ENCODE measurements around the gene L3MBTL4. TPM values are rescaled to one million over a fixed set of nuclear protein-coding genes. Genes with fewer than 3 reads are reported as not detected.

The L3MBTL4 gene
- polyA plus RNA-seq, 1 donor = 1.4 TPM

- no peak for DNase-seq (ENCODE audit: low read depth)
Measured at GRCh38 chr18:5993938-5994337, 420.8 kb downstream of the L3MBTL4 start.

DNA sequence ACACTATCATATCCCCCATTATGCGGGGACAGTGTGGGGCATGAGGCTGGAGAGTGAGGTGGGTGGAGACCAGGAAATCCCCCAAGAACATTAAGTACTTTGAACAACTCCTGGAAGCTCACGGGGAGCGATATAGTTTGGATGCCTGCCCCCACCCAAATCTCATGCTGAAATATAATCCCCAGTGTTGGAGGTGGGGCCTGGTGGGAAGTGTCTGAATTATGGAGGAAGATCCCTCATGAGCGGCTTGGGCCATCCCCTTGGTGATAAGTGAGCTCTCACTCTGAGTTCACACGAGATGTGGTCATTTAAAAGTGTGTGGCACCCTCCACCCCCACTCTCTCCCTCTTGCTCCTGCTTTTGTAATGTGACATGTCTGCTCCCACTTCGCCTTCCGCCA, 422.3 kb downstream of the L3MBTL4 start:
- DNase-seq (ENCODE audit: low read depth) = no peak

DNA sequence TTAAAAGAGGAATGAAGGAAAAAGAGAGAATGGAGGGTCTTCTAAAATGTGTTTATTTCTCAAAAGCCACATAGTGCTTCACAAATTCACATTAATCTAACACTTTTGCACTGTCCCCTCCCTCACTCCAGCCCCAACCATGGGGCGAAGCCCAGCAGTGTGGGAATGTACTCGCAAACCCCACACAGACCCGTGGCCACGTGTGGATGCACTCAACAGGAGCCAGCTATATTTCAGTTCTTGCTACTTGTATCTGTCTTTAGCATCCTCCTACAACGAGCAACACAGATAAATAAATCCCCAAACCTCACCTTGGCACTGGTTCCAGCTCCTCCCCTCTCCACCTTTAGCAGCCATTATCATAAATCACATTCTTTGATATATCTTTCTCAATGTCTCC, 427.5 kb downstream of the L3MBTL4 start:
- DNase-seq (ENCODE audit: low read depth) = no peak

- no peak for DNase-seq (ENCODE audit: low read depth)
Measured at GRCh38 chr18:5986257-5986931, 428.3 kb downstream of the L3MBTL4 start.

GRCh38 chr18:5984245-5984644, 430.5 kb downstream of the L3MBTL4 start:
- DNase-seq (ENCODE audit: low read depth) = no peak

DNA sequence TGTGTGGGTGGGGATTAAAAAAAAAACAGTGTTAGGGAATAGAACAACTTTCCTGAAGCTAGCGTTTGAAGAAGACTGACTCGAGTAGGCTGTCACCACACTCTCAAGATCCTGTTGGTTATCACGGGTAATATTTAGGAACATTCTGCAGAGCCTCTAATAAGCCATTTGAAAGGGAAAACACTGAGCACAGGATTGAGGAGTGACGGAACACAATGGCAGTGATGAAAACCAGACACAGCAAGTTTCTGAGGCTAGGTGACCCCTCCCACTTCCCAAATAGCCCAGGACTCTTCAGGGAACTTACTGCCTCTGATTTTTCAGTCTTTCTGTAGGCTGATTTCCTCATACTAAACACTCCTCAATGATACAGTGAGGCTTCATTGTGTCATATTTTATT, 431.2 kb downstream of the L3MBTL4 start:
- no peak for DNase-seq (ENCODE audit: low read depth)

- DNase-seq (ENCODE audit: low read depth) = no peak
Measured at GRCh38 chr18:5982332-5982731, 432.4 kb downstream of the L3MBTL4 start.

- no peak for DNase-seq (ENCODE audit: low read depth)
Measured at GRCh38 chr18:5980721-5981120, 434.0 kb downstream of the L3MBTL4 start.

DNA sequence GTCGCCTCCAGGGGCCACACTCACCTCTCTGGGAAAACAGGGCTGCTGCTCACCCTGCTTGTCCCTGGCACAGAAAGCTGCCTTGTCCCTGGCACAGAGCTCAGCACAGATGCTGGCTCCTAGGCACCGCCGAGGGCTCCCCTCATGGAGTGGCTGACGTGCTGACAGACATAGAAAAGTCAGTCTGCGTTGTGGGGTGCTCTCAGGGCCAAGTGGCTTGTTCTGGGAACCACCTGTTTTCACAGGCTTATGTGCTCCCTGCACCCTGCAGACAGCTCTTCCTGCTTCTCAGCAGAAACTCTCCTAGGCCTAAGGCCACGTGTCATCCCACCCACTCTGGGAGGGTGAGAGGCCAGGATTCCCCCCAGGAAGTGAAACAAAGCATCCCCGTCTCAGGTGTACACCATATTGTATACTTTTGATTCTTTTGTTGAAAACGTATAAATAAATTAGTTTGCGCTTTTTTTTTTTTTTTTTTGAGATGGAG, 434.7 kb downstream of the L3MBTL4 start:
- DNase-seq (ENCODE audit: low read depth) = no peak

DNA sequence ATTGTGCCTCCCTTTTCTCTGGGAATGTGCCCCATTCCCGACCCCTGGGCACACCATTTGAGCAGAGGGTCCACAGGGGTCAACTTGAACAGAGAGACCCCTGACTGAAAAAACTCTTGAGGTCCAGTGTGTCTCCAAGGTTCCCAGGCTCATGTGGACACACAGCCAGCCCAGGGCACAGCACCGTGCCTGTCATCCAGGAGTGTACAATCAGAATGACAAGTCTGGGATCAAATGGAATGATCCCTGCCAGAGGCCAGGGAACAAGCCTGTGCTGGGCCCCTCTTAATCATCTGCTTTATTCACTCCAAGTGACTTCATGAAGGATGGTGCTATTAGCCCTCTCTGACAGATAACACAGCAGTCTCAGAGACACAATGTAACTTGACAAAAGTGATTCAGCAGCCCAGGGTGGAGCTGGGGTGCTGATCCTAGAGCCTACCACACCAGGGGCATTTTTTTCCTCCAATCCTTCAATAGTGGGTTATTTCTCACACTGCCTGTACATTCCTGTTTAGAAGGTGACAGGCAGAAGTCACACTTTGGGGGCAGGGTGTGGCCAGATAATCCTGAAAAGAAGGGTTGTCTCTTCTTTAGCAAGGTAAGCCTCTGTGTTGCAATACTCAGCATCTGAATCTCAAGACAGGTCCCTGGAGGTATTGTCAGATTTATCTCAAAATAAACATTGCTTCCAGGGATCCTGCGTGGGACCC, 435.4 kb downstream of the L3MBTL4 start:
- DNase-seq (ENCODE audit: low read depth) = no peak

DNA sequence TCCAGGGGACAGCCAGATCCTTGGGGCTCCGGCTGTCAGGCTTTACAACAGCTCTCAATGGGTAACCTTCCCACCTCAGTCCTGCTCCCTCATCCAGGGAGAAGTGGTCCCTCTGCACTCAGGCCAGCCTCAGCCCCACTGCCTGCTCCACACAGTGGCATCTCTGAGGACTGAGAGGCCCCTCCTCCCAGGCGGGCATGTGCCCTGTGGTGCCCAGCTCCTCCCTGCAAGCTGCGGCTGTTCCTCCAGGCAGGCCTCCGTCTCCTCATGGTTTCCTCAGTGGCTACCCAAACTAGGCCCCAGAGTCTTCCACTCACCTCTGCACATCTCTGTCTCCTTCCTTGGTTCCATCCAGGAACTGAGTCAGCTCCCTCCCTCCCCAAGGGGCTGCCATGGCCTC, 437.7 kb downstream of the L3MBTL4 start:
- no peak for DNase-seq (ENCODE audit: low read depth)

DNA sequence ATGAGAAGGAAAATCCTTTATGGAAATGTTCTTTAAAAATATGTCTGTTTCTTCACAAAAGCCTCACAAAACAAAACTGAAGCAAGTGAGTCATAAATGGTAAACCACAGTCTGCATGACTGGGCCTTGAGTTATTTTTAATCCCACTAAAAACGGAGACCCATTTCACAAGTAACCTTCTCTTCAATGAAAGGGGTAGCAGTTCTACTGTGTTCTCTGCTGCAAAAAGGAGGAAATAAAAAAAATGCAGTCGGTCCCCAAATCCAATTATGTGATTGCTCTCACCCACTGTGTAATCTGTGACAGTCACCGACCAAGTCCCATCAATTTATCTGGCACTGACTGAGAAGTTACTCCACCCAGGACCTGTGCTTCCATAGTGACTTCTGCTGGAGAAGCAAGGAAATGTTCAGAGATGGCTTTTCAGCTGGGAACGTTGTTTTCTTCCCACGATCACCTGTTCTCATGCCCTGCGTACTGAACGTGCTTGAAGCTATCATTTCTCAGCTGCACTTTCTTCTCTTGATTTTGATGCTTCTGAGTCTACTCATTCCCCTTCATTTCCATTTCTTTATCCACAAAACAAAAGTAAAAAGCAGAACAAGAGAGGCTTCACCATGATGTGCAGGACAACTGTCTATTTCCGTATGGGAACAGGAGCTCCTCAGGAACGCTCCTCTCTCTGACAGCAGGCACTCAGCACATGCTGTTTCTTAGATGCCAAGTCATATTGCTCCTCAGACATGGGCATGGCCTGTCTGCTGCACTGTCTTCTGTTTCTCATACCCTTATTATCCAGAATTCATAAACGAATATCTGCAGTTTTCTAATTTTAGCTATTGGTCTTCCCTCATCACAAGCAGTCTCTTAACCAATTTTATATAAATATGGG, 439.4 kb downstream of the L3MBTL4 start:
- DNase-seq (ENCODE audit: low read depth) = no peak

GRCh38 chr18:5974696-5975095, 440.0 kb downstream of the L3MBTL4 start:
- DNase-seq (ENCODE audit: low read depth) = no peak

DNA sequence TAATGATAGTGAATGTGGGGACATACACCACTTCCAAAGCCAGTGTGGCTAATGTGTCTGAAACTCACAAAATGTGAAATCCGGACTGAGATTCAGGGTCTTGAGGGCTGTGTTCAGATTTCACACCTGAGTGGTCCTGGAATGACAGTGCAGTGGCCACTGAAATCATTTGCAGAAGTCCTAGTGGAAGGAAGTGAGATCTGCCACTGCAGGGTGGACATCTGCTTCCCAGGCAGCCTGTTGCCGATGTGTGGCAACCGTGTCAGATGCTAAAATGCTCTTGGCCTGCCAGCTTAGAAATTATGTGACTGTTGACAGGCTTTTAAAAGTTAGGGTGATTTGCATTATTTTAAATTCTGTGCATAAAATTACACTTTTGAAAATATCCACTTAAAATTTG, 441.6 kb downstream of the L3MBTL4 start:
- no peak for DNase-seq (ENCODE audit: low read depth)

DNA sequence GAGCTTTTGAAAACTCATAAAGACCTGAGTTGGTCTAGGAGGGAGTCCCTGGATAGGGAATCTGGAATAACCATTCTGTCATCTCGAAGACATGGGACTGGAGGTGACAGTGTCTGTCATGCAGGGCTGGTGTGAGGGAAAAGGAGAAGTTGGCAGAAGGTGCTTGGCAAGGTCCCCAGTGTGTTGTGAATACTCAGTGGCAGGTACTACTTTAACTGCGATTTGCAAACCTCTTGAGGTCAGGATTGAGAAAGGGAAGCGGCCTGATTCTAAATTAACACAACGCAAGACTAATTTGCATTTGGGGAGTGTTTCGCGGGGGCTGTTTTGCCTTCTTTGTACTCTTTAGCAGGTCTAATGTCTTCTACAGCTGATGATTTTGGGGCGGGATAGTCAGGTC, 442.4 kb downstream of the L3MBTL4 start:
- no peak for DNase-seq (ENCODE audit: low read depth)

- no peak for DNase-seq (ENCODE audit: low read depth)
Measured at GRCh38 chr18:5969989-5970403, 444.7 kb downstream of the L3MBTL4 start.

- DNase-seq (ENCODE audit: low read depth) = no peak
Measured at GRCh38 chr18:5969355-5969988, 445.2 kb downstream of the L3MBTL4 start.

DNA sequence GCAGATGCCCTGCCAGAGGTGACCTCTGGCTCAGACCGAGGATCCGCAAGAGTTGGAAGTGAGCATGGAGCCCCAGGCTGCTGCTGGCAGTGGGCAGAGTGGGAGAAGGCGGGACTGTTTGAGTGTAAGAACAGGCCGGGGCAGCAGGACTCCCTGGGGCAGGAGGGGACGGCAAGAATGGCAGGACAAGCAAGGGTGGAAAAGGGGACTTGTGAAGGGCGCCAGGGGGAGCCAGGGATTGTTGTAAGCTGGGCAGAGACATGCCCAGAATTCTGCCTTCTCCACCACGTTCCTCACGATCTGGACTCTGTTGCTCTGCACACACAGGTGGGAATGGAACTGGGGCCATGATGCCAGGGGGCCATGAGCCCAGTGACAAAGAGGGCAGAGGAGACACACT, 447.0 kb downstream of the L3MBTL4 start:
- no peak for DNase-seq (ENCODE audit: low read depth)

DNA sequence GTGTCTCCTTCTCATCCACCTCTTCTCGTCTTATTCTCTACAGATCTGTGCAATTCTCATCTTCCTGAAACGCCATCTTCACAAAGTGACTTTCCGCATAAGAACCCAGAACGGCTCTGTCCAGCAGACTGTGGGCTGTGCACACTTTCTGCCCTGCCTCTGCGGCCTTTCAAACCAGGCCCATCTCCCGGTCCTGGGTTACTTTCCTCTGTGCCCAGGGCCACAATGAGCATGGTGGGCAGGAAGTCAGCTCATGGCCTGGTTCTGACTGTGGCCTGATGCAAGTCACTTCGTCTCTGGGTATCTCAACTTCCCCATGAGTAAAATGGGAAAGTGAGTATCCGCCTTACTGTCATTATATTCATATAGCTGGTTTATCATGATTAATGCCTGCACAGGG, 447.7 kb downstream of the L3MBTL4 start:
- no peak for DNase-seq (ENCODE audit: low read depth)

- DNase-seq (ENCODE audit: low read depth) = no peak
Measured at GRCh38 chr18:5966514-5966913, 448.2 kb downstream of the L3MBTL4 start.

DNA sequence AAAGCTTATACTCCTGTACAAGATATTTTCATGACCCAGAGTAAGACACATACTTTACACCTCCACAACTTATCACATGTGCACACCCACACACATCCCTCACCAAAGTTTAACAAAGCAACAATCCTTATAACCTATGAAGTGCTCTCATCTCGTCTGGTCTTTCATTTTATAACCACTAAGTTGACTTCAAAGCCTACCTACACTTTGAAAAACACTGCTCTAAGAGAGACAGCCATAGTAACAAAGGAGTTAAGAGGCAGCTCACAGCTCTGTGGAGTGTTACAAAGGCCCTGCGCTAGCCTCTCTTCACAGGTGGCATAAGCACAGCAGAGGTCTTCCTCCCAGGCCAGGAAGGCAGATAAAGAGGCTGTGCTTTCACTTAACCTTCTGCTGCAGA, 449.7 kb downstream of the L3MBTL4 start:
- no peak for DNase-seq (ENCODE audit: low read depth)

DNA sequence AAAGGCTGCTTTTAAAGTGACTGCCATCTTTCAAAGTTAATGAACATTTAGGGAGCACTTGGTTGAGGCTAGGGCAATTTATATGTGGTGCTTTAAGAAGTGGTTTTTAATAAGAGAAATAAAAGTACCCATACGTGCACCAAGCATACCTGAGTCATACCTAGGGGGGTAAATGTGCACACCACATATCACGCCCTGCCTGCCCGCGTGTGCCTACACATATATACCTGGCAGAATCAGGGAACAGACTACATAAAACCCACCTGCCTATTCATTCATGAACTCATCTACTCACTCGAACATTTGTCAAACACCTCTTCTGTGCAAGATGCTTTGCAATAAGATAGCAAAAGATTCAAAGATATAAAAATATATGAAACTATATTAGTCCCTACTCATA, 450.1 kb downstream of the L3MBTL4 start:
- DNase-seq (ENCODE audit: low read depth) = no peak

Data from forelimb muscle (tissue), 1 donor.